Stomach (tissue), 9 donors: Measurements from ENCODE around the gene HAND1. TPM values are rescaled to one million over a fixed set of nuclear protein-coding genes. Genes with fewer than 3 reads are reported as not detected.

ENCODE experiments used
- DNase-seq, 2 donors: peaks; one replicate each; pipeline versions ENCODE4 v3.0.0 to v3.0.0-alpha.2; 2013 to 2019
- H3K27ac ChIP-seq, 5 donors: fragments of 200-600 bp in 4 of 5; sonication (generic) in 4 of 5; one replicate each; pipeline ENCODE4 v1.5.1; 2013 to 2019; ENCODE audit warnings: mild to moderate bottlenecking in 1 of 5, moderate library complexity in 1 of 5
- H3K27me3 ChIP-seq, 3 donors: fragments of 200-600 bp; sonication (generic); one replicate each; pipeline ENCODE4 v1.5.1; 2017 to 2019; ENCODE audit warnings: mixed run types in 1 of 3
- H3K36me3 ChIP-seq, 4 donors: fragments of 200-600 bp; sonication (generic); 1 replicate in 3 of 4; 2 replicates in 1 of 4; pipeline ENCODE4 v1.5.1; 2016 to 2019
- H3K4me1 ChIP-seq, 4 donors: fragments of 200-600 bp; sonication (generic); one replicate each; pipeline ENCODE4 v1.5.1; 2016 to 2019
- H3K4me3 ChIP-seq, 4 donors: fragments of 200-600 bp; sonication (generic) in 3 of 4; one replicate each; pipeline ENCODE4 v1.5.1; 2016 to 2019; ENCODE audit warnings: mild to moderate bottlenecking in 1 of 4
- H3K9me3 ChIP-seq, 4 donors: fragments of 200-600 bp; sonication (generic); one replicate each; pipeline ENCODE4 v1.5.1; 2016 to 2019
- CTCF ChIP-seq, 7 experiments: fragments of 450-650 bp in 4 of 7; fragments of 200-600 bp in 3 of 7; sonication (generic) in 3 of 7; IDR thresholded peaks; one replicate each; pipeline ENCODE4 v1.5.1; 2016 to 2019; ENCODE audit warnings: antibody characterized with exemption in 7 of 7, control low read depth in 2 of 7, mild to moderate bottlenecking in 1 of 7
- EP300 ChIP-seq: sonication (generic); formaldehyde crosslinking; IDR thresholded peaks from one replicate; pipeline ENCODE4 v1.6.1; 2017; ENCODE audit warnings: antibody characterized with exemption
- POLR2A ChIP-seq, 4 donors: fragments of 450-650 bp; IDR thresholded peaks; one replicate each; pipeline ENCODE4 v1.6.1; 2016; ENCODE audit warnings: antibody characterized with exemption in 4 of 4, control low read depth in 2 of 4, mild to moderate bottlenecking in 1 of 4, moderate library complexity in 1 of 4
- POLR2AphosphoS5 ChIP-seq, 3 donors: sonication (generic); formaldehyde crosslinking; IDR thresholded peaks; one replicate each; pipeline ENCODE4 v1.6.1; 2016; ENCODE audit warnings: antibody characterized with exemption in 3 of 3
- WGBS, 5 donors: extraction: QIAGEN DNeasy Blood & Tissue Kit in 3 of 5; methylation state at CpG; one replicate each; pipeline versions ENCODE4 v1.1.5 to v1.1.7; 2013 to 2018; 5-methylcytosine and 5-hydroxymethylcytosine counted together
- intact Hi-C: fragments of 100-400 bp; cut with DNase I; formaldehyde crosslinking; loops from one replicate; pipeline ENCODE4 v1.15.1; 2023; ENCODE audit warnings: low total_unique reads
- polyA plus RNA-seq, 3 donors: library from polyadenylated mRNA; stranded (reverse); fragments of 200-250 nt; gene quantifications; one replicate each; pipeline ENCODE4 v1.2.3, GENCODE V29; 2013
- total RNA-seq, 5 donors: library from RNA; depleted of rRNA; stranded (reverse); fragments of >200 nt; gene quantifications; one replicate each; pipeline versions ENCODE4 v1.1.0 to v1.2.3, GENCODE V29; 2014 to 2016
- donor health status: healthy with polysubstance abuse.
- donor health status: Bipolar disorder and iron deficiency.
- donor health status: healthy.

Gene HAND1
- total and polyA plus RNA-seq, 8 donors, result 32.2 TPM; not detected in 7

GRCh38 chr5:154520861-154521453, 42.9 kb upstream of the HAND1 start:
- intact Hi-C loops, result no loop called here
- Histone ChIP-seq H3K27me3 (peaks cover 0 to 58% (median 19%) of the 10 kb centered on the region in 3 donors), H3K4me3 (no peak overlapping the region), H3K4me1 (peaks cover 0 to 8% (median 6%) of the 10 kb centered on the region in 4 donors), H3K9me3 (no peaks in the 10 kb centered on the region), H3K27ac (no peak overlapping the region), H3K36me3 (no peaks in the 10 kb centered on the region)
- TF ChIP-seq POLR2AphosphoS5 (IDR thresholded peaks at IDR 0.05) (no peak), CTCF (IDR thresholded peaks at IDR 0.05) (peak in 5 of 7 experiments; percentile 18 to 65 (median 49))
- peak in 1 of 2 donors; percentile 69 for DNase-seq
- WGBS, 5 donors, result 4 to 7% (median 6%) methylated on average over 15 of the region's 15 CpGs

GRCh38 chr5:154519359-154519758, 41.3 kb upstream of the HAND1 start:
- Histone ChIP-seq H3K4me1 (peaks cover 0 to 8% (median 6%) of the 10 kb centered on the region in 4 donors), H3K36me3 (no peaks in the 10 kb centered on the region), H3K4me3 (no peak overlapping the region), H3K9me3 (no peaks in the 10 kb centered on the region), H3K27ac (no peak overlapping the region), H3K27me3 (peaks cover 0 to 74% (median 24%) of the 10 kb centered on the region in 3 donors)
- no peak for TF ChIP-seq POLR2AphosphoS5 (IDR thresholded peaks at IDR 0.05)
- no peak for TF ChIP-seq POLR2A (IDR thresholded peaks at IDR 0.05)
- TF ChIP-seq EP300, result no peak
- TF ChIP-seq CTCF (IDR thresholded peaks at IDR 0.05), result no peak
- WGBS, 5 donors, result 23 to 43% (median 36%) methylated on average over 2 of the region's 2 CpGs
- DNase-seq, result no peak
- intact Hi-C loops, result no loop called here

GRCh38 chr5:154518438-154518867, 40.4 kb upstream of the HAND1 start:
- H3K4me3 ChIP-seq, result no peak overlapping the region
- intact Hi-C loops, result no loop called here
- TF ChIP-seq EP300, result no peak
- no peak for TF ChIP-seq POLR2A (IDR thresholded peaks at IDR 0.05)
- no peak for TF ChIP-seq POLR2AphosphoS5 (IDR thresholded peaks at IDR 0.05)
- TF ChIP-seq CTCF (IDR thresholded peaks at IDR 0.05), result no peak
- no peak for DNase-seq
- H3K4me1 ChIP-seq, result peaks cover 0 to 8% (median 6%) of the 10 kb centered on the region in 4 donors
- H3K27ac ChIP-seq, result no peak overlapping the region
- peaks cover 0 to 77% (median 31%) of the 10 kb centered on the region in 3 donors for H3K27me3 ChIP-seq
- H3K9me3 ChIP-seq, result no peaks in the 10 kb centered on the region
- no peaks in the 10 kb centered on the region for H3K36me3 ChIP-seq
- 42 to 56% (median 48%) methylated on average over 8 of the region's 8 CpGs for WGBS, 5 donors

GRCh38 chr5:154517810-154518437, 39.9 kb upstream of the HAND1 start:
- TF ChIP-seq POLR2AphosphoS5 (IDR thresholded peaks at IDR 0.05) (no peak), POLR2A (IDR thresholded peaks at IDR 0.05) (no peak), EP300 (no peak), CTCF (IDR thresholded peaks at IDR 0.05) (no peak)
- Histone ChIP-seq H3K27ac (no peak overlapping the region), H3K4me3 (no peak overlapping the region), H3K9me3 (no peaks in the 10 kb centered on the region), H3K27me3 (peaks cover 0 to 77% (median 31%) of the 10 kb centered on the region in 3 donors), H3K36me3 (no peaks in the 10 kb centered on the region), H3K4me1 (peaks cover 0 to 8% (median 6%) of the 10 kb centered on the region in 4 donors)
- 69 to 82% (median 74%) methylated on average over 5 to 9 of the region's 9 CpGs for WGBS, 5 donors
- intact Hi-C loops, result no loop called here
- DNase-seq, result no peak
